Right atrium auricular region (tissue), 2 donors: ENCODE measurements around the gene ATAD2B. TPM values are rescaled to one million over a fixed set of nuclear protein-coding genes. Genes with fewer than 3 reads are reported as not detected.

Experiments
- DNase-seq: peaks from one replicate; pipeline ENCODE4 v3.0.0-alpha.2; 2019; ENCODE audit warnings: low spot score
- H3K27ac ChIP-seq, 2 donors: fragments of 200-600 bp; sonication (generic); 1 replicate in 1 of 2; 2 replicates in 1 of 2; pipeline ENCODE4 v1.5.1; 2016 to 2019
- H3K27me3 ChIP-seq, 2 donors: fragments of 200-600 bp; sonication (generic); one replicate each; pipeline versions ENCODE4 v1.5.1 to v1.6.0; 2017 to 2019
- H3K36me3 ChIP-seq: fragments of 200-600 bp; sonication (generic); one replicate; pipeline ENCODE4 v1.5.1; 2016
- H3K4me1 ChIP-seq, 2 donors: fragments of 200-600 bp; sonication (generic); one replicate each; pipeline versions ENCODE4 v1.5.1 to v1.6.0; 2017 to 2019
- H3K4me3 ChIP-seq, 2 donors: fragments of 200-600 bp; sonication (generic); 1 replicate in 1 of 2; 2 replicates in 1 of 2; pipeline ENCODE4 v1.5.1; 2017 to 2019; ENCODE audit warnings: mild to moderate bottlenecking in 1 of 2, moderate library complexity in 1 of 2
- H3K9me3 ChIP-seq, 2 donors: fragments of 200-600 bp; sonication (generic); one replicate each; pipeline ENCODE4 v1.5.1; 2019
- total RNA-seq, 2 donors: library from RNA; depleted of rRNA; stranded (reverse); fragments of >200 nt; gene quantifications; one replicate each; pipeline ENCODE4 v1.1.0, GENCODE V29; 2016
- TF ChIP-seq, protein P1 (sequence below), 2 donors: fragments of 200-600 bp; sonication (generic); IDR thresholded peaks; one replicate each; pipeline ENCODE4 v1.5.1; 2019; ENCODE audit warnings: antibody characterized with exemption in 2 of 2

Gene ATAD2B
- total RNA-seq, 2 donors from 2014 or later = 6.0 to 6.7 TPM

DNA sequence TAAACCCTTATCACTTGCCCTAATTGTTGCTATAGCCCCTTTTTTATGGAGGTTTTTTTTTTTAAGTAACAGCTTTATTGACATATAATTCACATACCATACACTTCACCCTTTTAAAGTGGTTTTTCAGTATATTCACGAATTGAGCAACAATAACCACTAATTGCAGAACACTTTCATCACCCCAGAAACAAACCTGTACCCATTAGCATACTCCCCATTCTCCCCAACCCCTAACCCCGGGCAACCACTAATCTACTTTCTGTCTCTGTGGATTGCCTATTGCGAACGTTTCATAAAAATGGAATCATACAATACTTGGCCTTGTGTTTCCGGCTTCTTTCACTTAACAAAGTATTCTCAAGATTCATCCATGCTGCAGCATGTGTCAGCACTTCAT is 213.6 kb downstream of the ATAD2B start:
- Histone ChIP-seq H3K4me1 (no peaks in the 10 kb centered on the region), H3K9me3 (no peaks in the 10 kb centered on the region), H3K4me3 (no peak overlapping the region), H3K36me3 (no peaks in the 10 kb centered on the region), H3K27ac (no peak overlapping the region), H3K27me3 (no peaks in the 10 kb centered on the region)
- no peak for DNase-seq
- TF ChIP-seq, protein P1, sequence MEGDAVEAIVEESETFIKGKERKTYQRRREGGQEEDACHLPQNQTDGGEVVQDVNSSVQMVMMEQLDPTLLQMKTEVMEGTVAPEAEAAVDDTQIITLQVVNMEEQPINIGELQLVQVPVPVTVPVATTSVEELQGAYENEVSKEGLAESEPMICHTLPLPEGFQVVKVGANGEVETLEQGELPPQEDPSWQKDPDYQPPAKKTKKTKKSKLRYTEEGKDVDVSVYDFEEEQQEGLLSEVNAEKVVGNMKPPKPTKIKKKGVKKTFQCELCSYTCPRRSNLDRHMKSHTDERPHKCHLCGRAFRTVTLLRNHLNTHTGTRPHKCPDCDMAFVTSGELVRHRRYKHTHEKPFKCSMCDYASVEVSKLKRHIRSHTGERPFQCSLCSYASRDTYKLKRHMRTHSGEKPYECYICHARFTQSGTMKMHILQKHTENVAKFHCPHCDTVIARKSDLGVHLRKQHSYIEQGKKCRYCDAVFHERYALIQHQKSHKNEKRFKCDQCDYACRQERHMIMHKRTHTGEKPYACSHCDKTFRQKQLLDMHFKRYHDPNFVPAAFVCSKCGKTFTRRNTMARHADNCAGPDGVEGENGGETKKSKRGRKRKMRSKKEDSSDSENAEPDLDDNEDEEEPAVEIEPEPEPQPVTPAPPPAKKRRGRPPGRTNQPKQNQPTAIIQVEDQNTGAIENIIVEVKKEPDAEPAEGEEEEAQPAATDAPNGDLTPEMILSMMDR (IDR thresholded peaks at IDR 0.05) = no peak

DNA sequence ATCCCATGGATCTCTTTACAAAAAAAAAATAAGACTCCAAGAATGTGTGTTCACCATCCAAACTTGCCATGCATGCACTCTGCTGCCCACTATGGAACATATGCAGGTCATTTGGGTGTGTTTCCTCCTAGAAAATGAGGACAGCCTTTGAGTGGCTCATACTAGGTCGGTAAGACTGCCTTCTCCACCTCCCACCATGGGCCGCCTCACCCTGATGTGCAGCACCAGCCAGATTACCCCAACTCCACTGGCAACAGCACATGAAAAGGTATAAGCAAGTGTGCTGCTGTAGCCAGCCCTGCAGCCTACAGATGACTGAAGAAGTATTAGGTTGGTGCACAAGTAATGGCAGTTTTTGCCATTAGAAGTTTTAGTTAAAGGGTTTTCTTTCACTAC is 214.2 kb downstream of the ATAD2B start:
- Histone ChIP-seq H3K4me3 (no peak overlapping the region), H3K4me1 (no peaks in the 10 kb centered on the region), H3K27ac (no peak overlapping the region), H3K36me3 (no peaks in the 10 kb centered on the region), H3K27me3 (no peaks in the 10 kb centered on the region), H3K9me3 (no peaks in the 10 kb centered on the region)
- DNase-seq = no peak
- TF ChIP-seq, protein P1 (IDR thresholded peaks at IDR 0.05) = no peak

DNA sequence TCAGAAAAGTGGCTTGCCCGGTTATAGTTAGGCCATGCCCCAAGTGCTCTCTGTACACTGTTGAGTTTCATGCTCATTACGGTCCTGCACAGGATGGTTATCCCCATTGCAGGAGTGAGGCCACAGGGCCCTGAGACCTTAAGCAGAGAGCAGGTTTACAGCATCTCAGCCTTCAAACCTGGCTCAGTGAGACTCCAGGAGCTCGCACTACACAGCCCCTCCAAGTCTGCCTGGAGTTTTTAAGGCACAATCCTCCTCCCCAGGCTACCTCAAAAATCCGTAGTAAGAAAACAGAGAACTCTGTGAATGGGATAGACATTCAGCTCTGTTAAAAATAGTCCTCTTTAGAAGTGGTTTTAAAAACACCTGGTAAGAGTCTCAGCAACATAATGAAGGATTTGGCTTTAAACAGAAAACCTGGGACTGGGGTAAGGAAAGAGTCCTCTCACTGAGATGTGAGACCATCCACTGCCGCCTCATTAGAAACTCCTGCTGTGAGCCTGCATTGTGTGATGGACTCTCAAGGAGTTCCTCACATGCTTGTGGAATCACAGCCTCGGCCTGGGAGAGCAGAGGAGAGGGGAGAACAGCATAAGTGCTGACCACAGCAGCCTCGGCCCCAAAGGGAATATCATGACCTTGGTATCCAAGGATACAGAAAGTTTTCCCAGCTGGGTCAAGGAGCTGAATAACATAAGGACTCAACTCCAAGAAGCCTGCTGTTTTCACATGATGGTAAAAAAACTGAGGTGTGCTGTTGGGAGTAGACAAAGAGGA is 214.8 kb downstream of the ATAD2B start:
- no peaks in the 10 kb centered on the region for H3K36me3 ChIP-seq
- no peaks in the 10 kb centered on the region for H3K9me3 ChIP-seq
- no peak for DNase-seq
- no peaks in the 10 kb centered on the region for H3K4me1 ChIP-seq
- no peak overlapping the region for H3K27ac ChIP-seq
- no peak overlapping the region for H3K4me3 ChIP-seq
- TF ChIP-seq, protein P1 (IDR thresholded peaks at IDR 0.05) = no peak
- H3K27me3 ChIP-seq = no peaks in the 10 kb centered on the region

DNA sequence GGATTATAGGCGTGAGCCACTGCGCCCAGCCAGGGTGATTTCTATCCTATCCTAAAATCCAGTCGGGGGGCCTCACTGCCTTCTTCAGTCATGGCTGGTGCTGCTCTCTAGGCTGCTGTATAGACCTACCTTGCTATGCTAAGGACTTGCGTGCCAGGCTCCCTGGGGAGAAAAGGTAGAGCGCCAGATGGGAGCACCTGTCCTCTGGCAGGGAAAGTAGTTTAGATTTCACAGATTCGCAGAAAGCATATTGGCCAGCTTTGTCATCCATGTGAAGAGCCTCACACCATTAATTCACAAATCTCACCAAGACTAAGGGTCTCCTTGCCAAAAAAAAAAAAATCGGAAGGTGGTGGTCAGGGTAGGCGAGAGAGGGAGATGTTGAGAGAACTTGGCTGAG is 217.6 kb downstream of the ATAD2B start:
- Histone ChIP-seq H3K27me3 (no peaks in the 10 kb centered on the region), H3K4me1 (no peaks in the 10 kb centered on the region), H3K27ac (no peak overlapping the region), H3K36me3 (peaks cover 2% of the 10 kb centered on the region), H3K9me3 (no peaks in the 10 kb centered on the region), H3K4me3 (no peak overlapping the region)
- TF ChIP-seq, protein P1 (IDR thresholded peaks at IDR 0.05) = no peak
- no peak for DNase-seq

GRCh38 chr2:23708771-23709170 is 218.2 kb downstream of the ATAD2B start:
- Histone ChIP-seq H3K4me3 (no peak overlapping the region), H3K27ac (no peak overlapping the region), H3K36me3 (peaks cover 6% of the 10 kb centered on the region), H3K4me1 (no peaks in the 10 kb centered on the region), H3K9me3 (no peaks in the 10 kb centered on the region), H3K27me3 (no peaks in the 10 kb centered on the region)
- DNase-seq = no peak
- TF ChIP-seq, protein P1 (IDR thresholded peaks at IDR 0.05) = no peak

- no peaks in the 10 kb centered on the region for H3K4me1 ChIP-seq
- H3K27me3 ChIP-seq = no peaks in the 10 kb centered on the region
- TF ChIP-seq, protein P1 (IDR thresholded peaks at IDR 0.05) = no peak
- no peak overlapping the region for H3K4me3 ChIP-seq
- peaks cover 6% of the 10 kb centered on the region for H3K36me3 ChIP-seq
- no peak overlapping the region for H3K27ac ChIP-seq
- H3K9me3 ChIP-seq = no peaks in the 10 kb centered on the region
- no peak for DNase-seq
Measured at GRCh38 chr2:23707096-23707495, 219.8 kb downstream of the ATAD2B start.
